ENCODE results near the gene ADCY2. TPM values are rescaled to one million over a fixed set of nuclear protein-coding genes. Genes with fewer than 3 reads are reported as not detected.

ADCY2 gene
- total RNA-seq, 4 donors from 2014 or later, result 2.6 to 24.8 (median 10.9) TPM

GRCh38 chr5:7425830-7426229, 29.9 kb downstream of the ADCY2 start:
- TF ChIP-seq POLR2A (IDR thresholded peaks at IDR 0.05), result no peak
- TF ChIP-seq, protein P1, sequence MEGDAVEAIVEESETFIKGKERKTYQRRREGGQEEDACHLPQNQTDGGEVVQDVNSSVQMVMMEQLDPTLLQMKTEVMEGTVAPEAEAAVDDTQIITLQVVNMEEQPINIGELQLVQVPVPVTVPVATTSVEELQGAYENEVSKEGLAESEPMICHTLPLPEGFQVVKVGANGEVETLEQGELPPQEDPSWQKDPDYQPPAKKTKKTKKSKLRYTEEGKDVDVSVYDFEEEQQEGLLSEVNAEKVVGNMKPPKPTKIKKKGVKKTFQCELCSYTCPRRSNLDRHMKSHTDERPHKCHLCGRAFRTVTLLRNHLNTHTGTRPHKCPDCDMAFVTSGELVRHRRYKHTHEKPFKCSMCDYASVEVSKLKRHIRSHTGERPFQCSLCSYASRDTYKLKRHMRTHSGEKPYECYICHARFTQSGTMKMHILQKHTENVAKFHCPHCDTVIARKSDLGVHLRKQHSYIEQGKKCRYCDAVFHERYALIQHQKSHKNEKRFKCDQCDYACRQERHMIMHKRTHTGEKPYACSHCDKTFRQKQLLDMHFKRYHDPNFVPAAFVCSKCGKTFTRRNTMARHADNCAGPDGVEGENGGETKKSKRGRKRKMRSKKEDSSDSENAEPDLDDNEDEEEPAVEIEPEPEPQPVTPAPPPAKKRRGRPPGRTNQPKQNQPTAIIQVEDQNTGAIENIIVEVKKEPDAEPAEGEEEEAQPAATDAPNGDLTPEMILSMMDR (IDR thresholded peaks at IDR 0.05), result no peak
- TF ChIP-seq EP300 (IDR thresholded peaks at IDR 0.05), result no peak
- no peak for TF ChIP-seq POLR2AphosphoS5 (IDR thresholded peaks at IDR 0.05)
- H3K4me3 ChIP-seq, result no peak overlapping the region
- H3K9me3 ChIP-seq, result no peaks in the 10 kb centered on the region
- H3K27ac ChIP-seq, result no peak overlapping the region
- 63% methylated on average over 2 of the region's 2 CpGs for WGBS
- H3K27me3 ChIP-seq, result no peaks in the 10 kb centered on the region
- H3K4me1 ChIP-seq, result peaks cover 21% of the 10 kb centered on the region
- no peak for DNase-seq (ENCODE audit: low spot score in 2 of 2)
- H3K36me3 ChIP-seq, result no peaks in the 10 kb centered on the region

- Histone ChIP-seq H3K27me3 (no peaks in the 10 kb centered on the region), H3K4me3 (no peak overlapping the region), H3K27ac (no peak overlapping the region), H3K9me3 (no peaks in the 10 kb centered on the region), H3K4me1 (peaks cover 20% of the 10 kb centered on the region), H3K36me3 (no peaks in the 10 kb centered on the region)
- 54% methylated on average over 4 of the region's 4 CpGs for WGBS
- no peak for DNase-seq (ENCODE audit: low spot score in 2 of 2)
- no peak for TF ChIP-seq EP300 (IDR thresholded peaks at IDR 0.05)
- TF ChIP-seq, protein P1 (IDR thresholded peaks at IDR 0.05), result no peak
- no peak for TF ChIP-seq POLR2AphosphoS5 (IDR thresholded peaks at IDR 0.05)
Observed at GRCh38 chr5:7426284-7426683, 30.3 kb downstream of the ADCY2 start.

DNA sequence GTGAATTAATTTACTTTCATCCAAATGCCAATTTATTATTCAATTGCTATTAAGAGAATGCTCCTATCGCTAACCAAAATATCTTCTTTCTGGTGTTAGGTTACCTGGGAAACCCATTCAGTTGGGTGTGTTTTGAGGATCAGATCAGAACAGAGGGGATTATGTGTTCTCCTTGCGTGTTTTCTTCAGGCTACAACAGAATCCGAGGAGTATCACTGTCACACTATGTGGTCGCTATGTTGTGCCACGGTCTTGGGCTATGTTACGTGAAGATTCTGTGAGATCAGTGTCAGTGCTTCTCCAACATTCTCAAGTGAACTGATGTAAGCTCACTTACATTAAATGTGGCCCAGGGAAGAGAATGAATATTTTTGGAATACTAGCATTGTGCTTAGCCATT, 39.0 kb downstream of the ADCY2 start:
- Histone ChIP-seq H3K9me3 (no peaks in the 10 kb centered on the region), H3K4me3 (no peak overlapping the region), H3K4me1 (peaks cover 5% of the 10 kb centered on the region), H3K27me3 (no peaks in the 10 kb centered on the region), H3K27ac (no peak overlapping the region), H3K36me3 (no peaks in the 10 kb centered on the region)
- WGBS, result 94% methylated on average over 6 of the region's 6 CpGs
- DNase-seq (ENCODE audit: low spot score in 2 of 2), result no peak
- no peak for TF ChIP-seq POLR2AphosphoS5 (IDR thresholded peaks at IDR 0.05)
- no peak for TF ChIP-seq EP300 (IDR thresholded peaks at IDR 0.05)
- TF ChIP-seq POLR2A (IDR thresholded peaks at IDR 0.05), result no peak
- TF ChIP-seq, protein P1 (IDR thresholded peaks at IDR 0.05), result no peak

DNA sequence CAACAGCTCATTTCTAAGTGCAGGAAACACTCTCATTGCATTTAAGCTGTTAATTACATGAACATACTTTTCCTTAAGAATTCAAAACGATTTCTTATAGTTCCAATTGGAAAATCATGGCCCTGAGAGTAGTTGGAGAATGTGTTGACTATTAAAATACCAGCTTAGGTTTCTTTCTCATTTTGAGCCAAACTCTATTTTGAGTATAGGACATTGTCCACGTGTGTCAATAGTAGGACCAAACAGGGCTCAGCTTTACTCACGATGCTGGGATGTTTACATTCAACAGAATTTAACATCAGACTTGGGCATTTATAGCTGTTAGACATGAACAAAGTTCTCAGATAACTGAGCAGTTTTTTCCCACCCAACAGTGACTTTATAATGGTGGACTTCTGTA, 39.6 kb downstream of the ADCY2 start:
- H3K4me3 ChIP-seq, result no peak overlapping the region
- WGBS, result 72% methylated on average over 3 of the region's 3 CpGs
- H3K27me3 ChIP-seq, result no peaks in the 10 kb centered on the region
- no peak overlapping the region for H3K27ac ChIP-seq
- no peaks in the 10 kb centered on the region for H3K36me3 ChIP-seq
- DNase-seq (ENCODE audit: low spot score in 2 of 2), result no peak
- TF ChIP-seq POLR2AphosphoS5 (IDR thresholded peaks at IDR 0.05) (no peak), EP300 (IDR thresholded peaks at IDR 0.05) (no peak), POLR2A (IDR thresholded peaks at IDR 0.05) (no peak)
- TF ChIP-seq, protein P1 (IDR thresholded peaks at IDR 0.05), result no peak
- H3K4me1 ChIP-seq, result peaks cover 5% of the 10 kb centered on the region
- no peaks in the 10 kb centered on the region for H3K9me3 ChIP-seq

- Histone ChIP-seq H3K36me3 (no peaks in the 10 kb centered on the region), H3K9me3 (no peaks in the 10 kb centered on the region), H3K4me3 (no peak overlapping the region), H3K4me1 (peaks cover 5% of the 10 kb centered on the region), H3K27me3 (no peaks in the 10 kb centered on the region), H3K27ac (no peak overlapping the region)
- no peak for DNase-seq (ENCODE audit: low spot score in 2 of 2)
- WGBS, result 60% methylated on average over 8 of the region's 8 CpGs
- TF ChIP-seq POLR2AphosphoS5 (IDR thresholded peaks at IDR 0.05) (no peak), POLR2A (IDR thresholded peaks at IDR 0.05) (no peak)
Observed at GRCh38 chr5:7436521-7436920, 40.6 kb downstream of the ADCY2 start.

- WGBS, result 90% methylated on average over 1 of the region's 1 CpG
- Histone ChIP-seq H3K4me1 (peaks cover 5% of the 10 kb centered on the region), H3K4me3 (no peak overlapping the region), H3K27me3 (no peaks in the 10 kb centered on the region), H3K9me3 (no peaks in the 10 kb centered on the region), H3K27ac (no peak overlapping the region), H3K36me3 (no peaks in the 10 kb centered on the region)
- TF ChIP-seq POLR2AphosphoS5 (IDR thresholded peaks at IDR 0.05), result no peak
- TF ChIP-seq POLR2A (IDR thresholded peaks at IDR 0.05), result no peak
- TF ChIP-seq EP300 (IDR thresholded peaks at IDR 0.05), result no peak
- TF ChIP-seq, protein P1 (IDR thresholded peaks at IDR 0.05), result no peak
- DNase-seq (ENCODE audit: low spot score in 2 of 2), result no peak
Observed at GRCh38 chr5:7437836-7438235, 41.9 kb downstream of the ADCY2 start.
